Common myeloid progenitor, CD34-positive (primary cell): ENCODE measurements around the gene UBE3D.
A peak's percentile ranks its signal among the peaks of the same experiment; 100 is the strongest.

Experiments
- CTCF ChIA-PET: fragments of 350-600 bp; sonication (Branson Sonifier 250); formaldehyde crosslinking; loops from one replicate; lab custom pipeline; 2021; ENCODE audit warnings: antibody characterized with exemption; lab: Charles Lee
- POLR2A ChIA-PET: fragments of 350-600 bp; sonication (Branson Sonifier 250); formaldehyde crosslinking; loops from one replicate; lab custom pipeline; 2021; ENCODE audit warnings: antibody characterized with exemption; lab: Charles Lee
- DNase-seq, 3 donors: peaks; one replicate each; pipeline versions ENCODE4 v3.0.0 to v3.0.0-alpha.2; 2013
- H3K27ac ChIP-seq, 2 experiments: 1 replicate in 1 of 2; 2 replicates in 1 of 2; pipeline ENCODE4 v1.7.0; 2013; ENCODE audit warnings: inconsistent platforms in 2 of 2, low read length in 2 of 2, mild to moderate bottlenecking in 2 of 2, low read depth in 1 of 2, moderate library complexity in 1 of 2; ENCODE audit not compliant: severe bottlenecking in 2 of 2, insufficient read depth in 1 of 2, poor library complexity in 1 of 2
- H3K27me3 ChIP-seq, 5 experiments: replicated peaks in 2 of 5; 1 replicate in 3 of 5; 2 replicates in 2 of 5; pipeline versions ENCODE4 v1.6.1 to v1.7.0; 2013; ENCODE audit warnings: low read length in 4 of 5, mild to moderate bottlenecking in 2 of 5, moderate library complexity in 2 of 5, inconsistent platforms in 1 of 5; ENCODE audit not compliant: insufficient read depth in 5 of 5, control insufficient read depth in 4 of 5
- H3K36me3 ChIP-seq, 4 experiments: 1 replicate in 2 of 4; 2 replicates in 2 of 4; pipeline versions ENCODE4 v1.6.1 to v1.7.0; 2013; ENCODE audit warnings: low read length in 3 of 4, control low read depth in 1 of 4, mild to moderate bottlenecking in 1 of 4; ENCODE audit not compliant: control insufficient read depth in 4 of 4, insufficient read depth in 4 of 4
- H3K4me1 ChIP-seq, 4 experiments: 1 replicate in 3 of 4; 2 replicates in 1 of 4; pipeline versions ENCODE4 v1.6.1 to v1.7.1; 2013; ENCODE audit warnings: low read length in 3 of 4, mild to moderate bottlenecking in 3 of 4, control low read depth in 1 of 4, inconsistent platforms in 1 of 4, moderate library complexity in 1 of 4; ENCODE audit not compliant: control insufficient read depth in 4 of 4, insufficient read depth in 4 of 4; ENCODE audit errors: control extremely low read depth in 1 of 4
- H3K4me3 ChIP-seq, 7 experiments: 1 replicate in 4 of 7; 2 replicates in 3 of 7; pipeline versions ENCODE4 v1.5.1 to v1.7.0; 2013; ENCODE audit warnings: mild to moderate bottlenecking in 7 of 7, low read length in 6 of 7, moderate library complexity in 6 of 7, inconsistent platforms in 2 of 7, low read depth in 2 of 7, control low read depth in 1 of 7; ENCODE audit not compliant: insufficient read depth in 4 of 7, control insufficient read depth in 1 of 7; ENCODE audit errors: extremely low read depth in 1 of 7
- H3K9me3 ChIP-seq, 5 experiments: 1 replicate in 4 of 5; 2 replicates in 1 of 5; pipeline versions ENCODE4 v1.6.1 to v1.7.1; 2013; ENCODE audit warnings: low read length in 4 of 5, mild to moderate bottlenecking in 2 of 5, inconsistent platforms in 1 of 5, low read depth in 1 of 5, moderate library complexity in 1 of 5; ENCODE audit not compliant: control insufficient read depth in 4 of 5, insufficient read depth in 2 of 5; ENCODE audit errors: control extremely low read depth in 1 of 5
- WGBS: methylation state at CpG from one replicate; pipeline ENCODE4 v1.1.5; 2013; ENCODE audit not compliant: insufficient coverage; 5-methylcytosine and 5-hydroxymethylcytosine counted together

Gene UBE3D

DNA sequence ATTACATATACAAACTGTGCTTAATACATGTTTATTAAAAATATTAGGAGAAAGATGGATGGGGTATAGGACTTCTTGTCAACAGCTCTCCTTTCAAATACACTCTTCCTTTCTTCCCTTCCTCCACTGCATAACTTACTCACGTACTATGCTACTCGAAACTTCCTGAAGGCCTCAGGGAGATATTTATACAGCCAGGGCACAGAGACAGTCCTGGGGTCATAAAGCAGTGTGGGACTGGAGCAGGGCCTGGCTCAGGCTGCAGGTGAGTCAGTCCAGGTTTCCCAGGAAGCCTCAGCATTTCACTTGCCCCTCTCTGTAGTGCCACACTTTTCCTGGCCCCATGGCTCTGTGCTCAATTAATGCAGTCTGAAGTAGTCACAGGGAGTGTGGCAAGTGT lies 157.0 kb downstream of the UBE3D start:
- Histone ChIP-seq H3K4me3 (no peak overlapping the region), H3K27ac (no peak overlapping the region), H3K4me1 (peaks cover 0 to 2% (median 0%) of the 10 kb centered on the region in 4 experiments), H3K27me3 (no peaks in the 10 kb centered on the region), H3K9me3 (no peaks in the 10 kb centered on the region), H3K36me3 (no peaks in the 10 kb centered on the region)
- WGBS: 100% methylated on average over 2 of the region's 2 CpGs
- POLR2A ChIA-PET: no interaction called here
- no peak for DNase-seq
- CTCF ChIA-PET: no interaction called here

DNA sequence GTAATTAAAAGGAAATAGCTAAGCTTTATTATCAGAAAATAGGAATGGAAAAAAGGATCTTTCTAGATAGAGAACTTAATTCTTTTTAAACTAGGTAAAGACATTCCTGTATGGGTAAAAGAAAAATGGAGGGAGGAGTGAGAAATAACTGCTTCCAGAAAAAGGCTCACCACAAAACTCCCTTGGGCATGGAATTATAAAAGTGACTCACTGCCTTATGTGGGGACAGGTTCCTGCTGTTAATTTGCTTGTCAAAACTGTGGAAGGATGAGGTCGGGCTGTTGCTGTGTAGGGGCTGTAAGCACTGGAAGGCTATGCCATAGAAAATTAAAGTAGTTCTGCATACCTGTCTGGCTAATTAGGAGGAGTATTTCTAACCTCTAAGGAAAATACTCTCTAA lies 158.7 kb downstream of the UBE3D start:
- ChIA-PET CTCF (no interaction called here), POLR2A (no interaction called here)

DNA sequence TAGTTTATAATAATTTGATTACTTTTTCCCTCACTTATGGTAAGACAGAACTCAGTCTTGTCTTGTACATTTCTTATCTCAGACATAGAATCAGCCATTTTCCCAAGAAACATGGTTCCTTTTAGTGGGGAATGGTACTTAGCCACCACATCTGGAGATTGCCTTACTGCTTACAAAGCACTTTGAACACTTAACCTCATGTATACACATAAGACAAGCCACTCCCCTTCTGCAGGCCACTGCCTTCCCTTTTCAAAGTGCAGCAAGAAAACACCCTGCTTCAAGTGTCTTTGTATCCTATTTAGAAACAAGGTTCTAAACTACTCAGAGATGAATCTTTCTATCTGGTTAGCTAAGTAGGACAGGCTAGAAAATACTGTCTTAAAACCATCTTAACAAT lies 159.2 kb downstream of the UBE3D start:
- no peak for DNase-seq
- Histone ChIP-seq H3K27ac (no peak overlapping the region), H3K36me3 (no peaks in the 10 kb centered on the region), H3K9me3 (no peaks in the 10 kb centered on the region), H3K4me1 (peaks cover 0 to 2% (median 0%) of the 10 kb centered on the region in 4 experiments), H3K4me3 (no peak overlapping the region), H3K27me3 (no peaks in the 10 kb centered on the region)
- CTCF ChIA-PET: no interaction called here
- POLR2A ChIA-PET: no interaction called here

More for the DNA sequence above, 158.7 kb downstream of the UBE3D start:
- peaks cover 0 to 2% (median 0%) of the 10 kb centered on the region in 4 experiments for H3K4me1 ChIP-seq
- DNase-seq: peak in 1 of 3 donors; percentile 3
- H3K27ac ChIP-seq: no peak overlapping the region
- whole genome bisulfite sequencing: 0% methylated on average over 1 of the region's 1 CpG
- no peaks in the 10 kb centered on the region for H3K27me3 ChIP-seq
- no peaks in the 10 kb centered on the region for H3K36me3 ChIP-seq
- no peak overlapping the region for H3K4me3 ChIP-seq
- no peaks in the 10 kb centered on the region for H3K9me3 ChIP-seq

DNA sequence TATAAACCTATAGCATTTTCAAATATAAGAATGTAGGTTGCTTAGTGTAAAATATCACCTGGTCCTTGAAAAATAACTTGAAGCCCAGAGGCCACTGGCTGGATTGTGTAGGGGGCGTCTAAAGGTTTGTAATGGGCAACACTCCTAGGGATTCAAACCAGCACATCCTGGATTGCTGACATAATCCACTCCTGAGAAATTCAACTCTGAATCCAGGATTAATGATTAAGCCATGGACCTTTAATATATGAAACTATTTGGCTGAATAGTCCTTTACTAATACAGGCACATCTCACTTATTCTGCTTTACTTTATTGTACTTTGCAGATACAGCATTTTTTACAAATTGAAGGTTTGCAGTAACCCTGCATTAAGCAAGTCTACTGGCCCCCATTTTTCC lies 160.8 kb downstream of the UBE3D start:
- no peaks in the 10 kb centered on the region for H3K36me3 ChIP-seq
- POLR2A ChIA-PET: no interaction called here
- no peaks in the 10 kb centered on the region for H3K27me3 ChIP-seq
- no peak overlapping the region for H3K27ac ChIP-seq
- H3K9me3 ChIP-seq: no peaks in the 10 kb centered on the region
- CTCF ChIA-PET: interaction anchor here (0.6 kb wide), 1 partner anchor 23 kb away, joined by 3 read pairs; no protein-coding TSS in a partner anchor
- no peak overlapping the region for H3K4me3 ChIP-seq
- 100% methylated on average over 1 of the region's 1 CpG for whole genome bisulfite sequencing
- no peak for DNase-seq
- peaks cover 0 to 2% (median 0%) of the 10 kb centered on the region in 4 experiments for H3K4me1 ChIP-seq

DNA sequence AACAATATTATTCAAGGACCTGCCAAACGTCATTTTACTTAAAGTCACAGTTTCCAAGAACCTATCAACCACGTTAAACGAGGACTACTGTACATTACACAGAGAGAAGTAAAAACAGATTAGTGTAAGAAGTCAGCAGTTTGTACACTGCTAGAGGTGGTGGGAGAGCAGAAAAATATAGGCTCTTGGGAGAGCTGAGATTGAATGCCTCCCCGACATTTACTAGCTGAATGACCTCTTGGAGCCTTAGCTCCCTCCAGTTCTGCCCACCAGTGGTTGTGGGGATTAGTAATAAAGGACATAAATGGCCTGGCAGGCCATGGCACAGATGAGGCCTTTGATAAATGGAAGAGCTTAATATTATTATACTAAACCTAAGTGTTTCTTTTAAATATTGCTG lies 161.4 kb downstream of the UBE3D start:
- POLR2A ChIA-PET: no interaction called here

DNA sequence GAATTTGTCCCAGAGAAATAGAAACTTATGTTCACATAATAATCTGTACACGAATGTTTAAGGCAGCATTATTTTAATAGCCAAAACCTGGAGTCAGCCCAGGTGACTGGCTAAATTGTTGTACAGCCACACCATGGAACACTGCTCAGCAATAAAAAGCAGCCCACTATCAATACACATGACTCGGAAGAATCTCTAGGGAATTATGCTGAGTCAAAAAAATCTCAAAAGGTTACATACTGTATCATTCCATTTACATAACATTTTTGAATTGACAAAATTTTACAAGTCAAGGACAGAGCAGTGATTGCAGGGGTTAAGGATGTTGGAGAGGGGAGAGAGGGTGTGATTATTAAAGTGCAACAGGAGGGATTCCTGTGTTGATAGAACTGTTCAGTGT lies 163.4 kb downstream of the UBE3D start:
- 100% methylated on average over 1 of the region's 2 CpGs for whole genome bisulfite sequencing
- POLR2A ChIA-PET: no interaction called here
- Histone ChIP-seq H3K9me3 (no peaks in the 10 kb centered on the region), H3K27me3 (no peaks in the 10 kb centered on the region), H3K4me3 (no peak overlapping the region), H3K4me1 (peaks cover 0 to 2% (median 0%) of the 10 kb centered on the region in 4 experiments), H3K36me3 (no peaks in the 10 kb centered on the region), H3K27ac (no peak overlapping the region)
- CTCF ChIA-PET: no interaction called here
- no peak for DNase-seq

More for the DNA sequence above, 161.4 kb downstream of the UBE3D start:
- CTCF ChIA-PET: interaction anchor here (0.6 kb wide), 1 partner anchor 22 kb away, joined by 3 read pairs; no protein-coding TSS in a partner anchor
- no peak for DNase-seq
- WGBS: no CpG with 5 or more reads among the region's 4 CpGs
- H3K4me1 ChIP-seq: peaks cover 0 to 2% (median 0%) of the 10 kb centered on the region in 4 experiments
- H3K27ac ChIP-seq: no peak overlapping the region
- H3K9me3 ChIP-seq: no peaks in the 10 kb centered on the region
- no peak overlapping the region for H3K4me3 ChIP-seq
- H3K36me3 ChIP-seq: no peaks in the 10 kb centered on the region
- H3K27me3 ChIP-seq: no peaks in the 10 kb centered on the region

DNA sequence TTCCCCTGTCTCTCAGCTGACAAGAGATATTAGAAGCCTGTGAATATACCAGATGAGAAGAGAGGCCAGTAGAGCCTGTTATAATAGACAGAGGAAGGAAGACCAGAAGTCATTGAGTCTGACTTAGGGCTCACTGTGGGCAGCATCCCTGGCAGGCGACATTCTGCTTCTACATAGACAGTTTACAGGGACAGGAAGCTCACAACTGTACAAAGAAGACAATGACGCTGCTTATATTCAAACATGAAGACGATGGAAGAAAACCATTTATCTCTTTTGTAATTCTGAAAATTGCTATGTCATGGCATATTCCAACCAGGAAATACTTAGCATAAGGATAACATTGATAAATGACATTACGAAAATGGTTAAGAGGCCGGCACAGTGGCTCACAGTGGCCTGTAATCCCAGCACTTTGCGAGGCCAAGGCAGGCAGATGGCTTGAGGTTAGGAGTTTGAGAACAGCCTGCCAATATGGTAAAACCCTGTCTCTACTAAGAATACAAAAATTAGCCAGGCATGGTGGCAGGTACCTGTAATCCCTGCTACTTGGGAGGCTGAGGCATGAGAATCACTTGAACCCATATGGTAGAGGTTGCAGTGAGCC lies 170.9 kb downstream of the UBE3D start:
- H3K36me3 ChIP-seq: no peaks in the 10 kb centered on the region
- no peak overlapping the region for H3K27ac ChIP-seq
- ChIA-PET POLR2A (no interaction called here), CTCF (no interaction called here)
- no peaks in the 10 kb centered on the region for H3K27me3 ChIP-seq
- no peaks in the 10 kb centered on the region for H3K4me1 ChIP-seq
- 87% methylated on average over 4 of the region's 6 CpGs for WGBS
- DNase-seq: peak in 1 of 3 donors; percentile 7
- no peaks in the 10 kb centered on the region for H3K9me3 ChIP-seq
- no peak overlapping the region for H3K4me3 ChIP-seq
